ENCODE data around the gene ARHGEF6.

The ARHGEF6 gene

DNA sequence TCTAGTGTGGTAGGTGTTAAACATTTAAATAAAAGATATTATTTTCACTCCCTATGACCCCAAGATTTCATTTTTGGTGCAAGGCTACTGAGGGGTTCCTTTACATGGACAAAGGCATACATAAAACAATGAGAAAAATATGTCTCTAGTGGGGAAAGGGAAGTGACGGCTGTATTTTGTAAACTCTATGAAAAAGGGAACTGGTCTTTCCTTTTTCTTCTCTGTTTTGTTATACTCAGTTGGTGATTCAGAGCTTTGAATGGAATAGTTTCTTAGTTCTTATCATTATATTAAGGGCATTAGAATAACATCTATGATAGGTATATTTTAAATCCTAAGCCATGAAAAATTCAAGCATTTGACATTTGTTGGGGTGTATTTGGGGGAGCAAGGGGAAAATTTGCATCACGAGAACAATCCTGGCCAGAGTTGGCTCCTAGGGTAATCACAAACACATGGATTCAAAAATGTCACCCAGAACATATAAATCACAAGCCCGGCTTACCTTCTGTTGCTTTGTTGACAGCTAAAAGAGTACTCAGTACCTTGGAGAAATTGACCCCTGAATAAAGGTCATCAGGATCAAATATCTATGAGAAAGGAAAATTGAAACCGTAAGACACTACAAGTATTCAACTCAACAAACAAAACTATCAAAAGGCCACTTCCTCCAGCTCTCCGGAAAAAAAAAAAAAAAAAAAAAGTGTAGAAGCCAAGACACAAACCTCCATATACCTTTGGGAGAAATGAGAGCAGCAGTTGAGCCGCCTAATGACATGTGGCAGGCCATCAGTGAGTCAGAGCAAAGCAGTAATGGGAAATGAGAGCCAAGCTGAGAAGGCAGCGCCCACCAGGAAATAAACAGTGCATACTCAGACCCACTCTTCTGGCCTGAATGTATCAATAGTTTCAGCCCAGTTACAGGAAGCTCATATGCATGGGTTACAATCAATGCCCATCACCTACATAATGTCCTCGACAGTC, 33.4 kb downstream of the ARHGEF6 start:
- Mint-ChIP-seq H3K27me3 (no peaks in the 10 kb centered on the region), H3K36me3 (ENCODE audit: low read depth) (peaks cover 30% of the 10 kb centered on the region), H3K27ac (peak overlapping the region; percentile 90), H3K4me1 (peaks cover 99% of the 10 kb centered on the region), H3K4me3 (peak overlapping the region; percentile 66), H3K9me3 (no peaks in the 10 kb centered on the region)
- peak; percentile 82 for ATAC-seq
- peak; percentile 23 for DNase-seq

DNA sequence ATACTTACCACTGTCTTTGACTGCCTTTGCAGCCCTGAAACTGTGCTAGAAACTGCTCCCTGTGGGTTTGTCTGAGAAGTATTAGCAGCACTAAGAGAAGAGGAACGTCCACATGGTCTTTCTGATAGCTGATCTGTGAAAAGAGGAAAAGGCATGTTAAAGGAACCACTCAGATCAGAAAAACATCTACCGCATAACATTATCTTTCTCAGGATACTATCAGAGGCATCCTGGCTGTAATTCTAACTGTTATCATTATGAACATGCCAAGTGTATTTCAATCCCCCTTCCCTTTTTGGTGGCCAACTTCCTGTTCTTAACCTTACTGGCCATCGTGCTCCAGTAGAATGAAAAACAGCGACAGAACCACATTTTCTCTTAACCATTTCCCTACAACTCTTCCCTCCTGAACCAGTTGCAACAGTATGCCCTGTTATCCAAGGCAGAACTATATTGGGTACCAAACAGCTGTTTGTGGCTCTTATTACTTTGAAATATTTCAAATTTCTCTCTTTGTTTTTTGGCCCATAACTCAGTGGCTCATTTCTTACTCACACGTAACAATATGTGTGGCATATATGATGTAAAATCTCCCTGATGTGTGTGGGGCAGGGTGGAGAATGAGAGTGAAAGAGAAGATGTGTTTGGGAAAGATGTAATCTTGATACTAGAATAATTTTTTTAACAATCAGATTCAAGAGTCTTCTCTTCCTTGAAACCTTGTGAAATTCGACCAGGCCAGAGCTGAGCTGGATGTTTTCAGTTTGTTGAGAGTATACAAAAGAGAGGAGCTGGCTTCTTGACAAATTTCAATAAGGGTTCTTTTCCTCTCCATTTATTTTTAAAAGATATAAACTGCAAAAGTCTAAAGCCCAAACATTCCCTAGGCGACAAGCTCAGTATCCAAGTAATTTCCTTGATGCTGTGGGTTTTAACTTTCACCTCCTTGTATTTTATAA, 35.2 kb downstream of the ARHGEF6 start:
- Mint-ChIP-seq H3K27me3 (no peaks in the 10 kb centered on the region), H3K27ac (peak overlapping the region; percentile 90), H3K9me3 (no peaks in the 10 kb centered on the region), H3K36me3 (ENCODE audit: low read depth) (peaks cover 30% of the 10 kb centered on the region), H3K4me3 (peak overlapping the region; percentile 59), H3K4me1 (peaks cover 82% of the 10 kb centered on the region)
- DNase-seq (no peak), ATAC-seq (no peak)

DNA sequence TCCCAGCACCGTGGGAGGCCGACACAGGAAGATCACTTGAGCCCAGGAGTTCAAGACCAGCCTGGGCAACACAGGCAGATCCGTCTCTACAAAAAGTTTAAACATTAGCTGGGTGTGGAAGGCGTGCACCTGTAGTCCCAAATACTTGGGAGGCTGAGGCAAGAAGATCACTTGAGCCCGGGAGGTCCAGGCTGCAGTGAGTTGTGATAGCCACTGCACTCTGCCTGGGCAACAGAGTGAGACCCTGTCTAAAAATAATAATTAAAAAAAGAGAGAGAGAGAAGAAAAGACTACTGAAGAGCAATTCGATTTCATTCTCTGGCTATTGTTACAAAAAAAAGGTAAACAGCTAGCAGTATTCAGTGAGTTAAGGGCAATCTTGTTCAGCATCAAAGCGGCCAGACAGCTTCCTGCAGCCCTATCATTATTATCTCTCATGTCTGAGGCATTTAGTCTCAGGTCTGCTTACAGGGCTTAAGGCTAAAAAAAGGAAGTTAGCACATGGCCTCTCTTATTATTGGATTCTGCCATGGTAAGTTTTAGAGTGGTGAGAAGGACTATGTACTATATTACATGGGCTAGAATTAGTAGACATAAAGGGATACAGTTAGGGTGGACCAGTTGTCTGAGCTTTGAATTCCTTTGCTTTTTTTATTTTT, 37.9 kb downstream of the ARHGEF6 start:
- Mint-ChIP-seq H3K27me3 (no peaks in the 10 kb centered on the region), H3K4me3 (peak overlapping the region; percentile 45), H3K4me1 (peaks cover 64% of the 10 kb centered on the region), H3K27ac (peak overlapping the region; percentile 90), H3K36me3 (ENCODE audit: low read depth) (peaks cover 39% of the 10 kb centered on the region), H3K9me3 (no peaks in the 10 kb centered on the region)
- DNase-seq (no peak), ATAC-seq (no peak)

DNA sequence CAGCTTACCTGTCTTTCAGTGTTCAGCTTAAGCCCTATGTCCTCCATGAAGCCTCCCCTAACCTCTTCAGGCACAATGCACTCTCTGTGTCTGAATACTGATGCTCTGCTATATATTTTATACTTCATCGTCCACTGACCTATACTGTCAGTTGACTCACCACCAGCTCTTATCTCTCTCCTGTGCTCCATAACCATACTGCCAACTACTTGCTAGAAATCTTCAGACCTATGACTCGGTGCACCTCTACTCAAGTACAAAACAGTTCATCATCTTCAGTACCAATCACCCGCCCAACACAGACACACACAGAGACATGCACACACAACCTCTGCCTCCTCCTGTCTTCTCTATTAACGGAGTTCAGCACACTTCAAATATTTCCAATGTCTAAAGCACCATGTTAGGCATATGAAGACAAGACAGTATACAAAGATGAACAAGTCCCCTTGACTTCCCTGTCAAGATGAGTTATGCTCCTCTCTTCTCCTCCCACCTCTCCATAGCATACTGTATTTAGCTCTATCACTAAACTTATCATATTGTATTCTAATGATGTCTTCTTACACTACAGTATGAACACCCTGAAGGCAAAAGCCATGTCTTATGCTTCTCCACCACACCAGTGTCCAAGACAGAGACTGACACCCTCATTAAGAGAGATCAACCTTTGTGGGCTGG, 42.5 kb downstream of the ARHGEF6 start:
- Mint-ChIP-seq H3K4me3 (no peak overlapping the region), H3K4me1 (peaks cover 45% of the 10 kb centered on the region), H3K9me3 (no peaks in the 10 kb centered on the region), H3K36me3 (ENCODE audit: low read depth) (peaks cover 32% of the 10 kb centered on the region), H3K27me3 (no peaks in the 10 kb centered on the region), H3K27ac (no peak overlapping the region)
- no peak for DNase-seq
- ATAC-seq, result peak; percentile 66

DNA sequence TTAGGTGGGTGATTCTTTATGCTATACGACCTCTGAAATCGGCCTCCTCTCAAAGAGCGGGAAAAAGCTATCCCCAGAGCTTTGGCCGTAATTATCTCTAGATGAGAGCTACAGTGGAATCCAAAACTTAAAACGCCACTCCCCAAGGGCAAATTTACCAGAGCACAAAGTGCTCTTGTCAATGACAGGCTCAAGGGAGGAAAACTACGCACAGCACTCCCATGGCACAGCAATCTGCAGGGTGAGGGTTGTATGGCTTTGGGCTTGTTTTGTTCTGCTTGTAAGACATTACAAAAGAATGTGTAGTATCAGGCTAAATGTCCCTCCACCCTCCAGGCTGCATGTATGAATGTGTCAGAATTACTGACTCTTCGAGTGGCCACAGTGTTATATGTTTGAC, 44.0 kb downstream of the ARHGEF6 start:
- Mint-ChIP-seq H3K4me1 (peaks cover 43% of the 10 kb centered on the region), H3K27ac (no peak overlapping the region)

DNA sequence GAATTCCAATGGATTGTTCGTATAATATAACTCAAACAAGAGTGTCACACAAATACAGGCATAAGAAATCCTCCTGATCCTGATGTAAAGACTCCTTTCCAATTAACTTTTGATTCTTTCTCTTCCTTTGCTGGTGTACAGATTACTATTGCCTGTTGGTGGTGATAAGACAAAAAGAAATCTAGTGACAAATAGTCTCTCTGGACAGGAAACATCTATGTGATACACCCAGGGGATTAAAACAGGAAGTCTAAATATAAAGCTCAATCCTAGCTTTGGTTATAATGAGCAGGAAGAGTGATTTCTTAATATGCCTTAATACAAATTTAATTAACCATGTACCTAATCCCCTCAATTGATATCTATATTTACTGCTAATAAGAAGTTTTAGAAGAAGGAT, 45.1 kb downstream of the ARHGEF6 start:
- ATAC-seq, result no peak
- peaks cover 31% of the 10 kb centered on the region for H3K36me3 Mint-ChIP-seq (ENCODE audit: low read depth)
- no peaks in the 10 kb centered on the region for H3K9me3 Mint-ChIP-seq
- no peak for DNase-seq
- no peak overlapping the region for H3K4me3 Mint-ChIP-seq
- peaks cover 54% of the 10 kb centered on the region for H3K4me1 Mint-ChIP-seq
- no peaks in the 10 kb centered on the region for H3K27me3 Mint-ChIP-seq
- no peak overlapping the region for H3K27ac Mint-ChIP-seq

More for the DNA sequence above, 44.0 kb downstream of the ARHGEF6 start:
- DNase-seq, result no peak
- Mint-ChIP-seq H3K36me3 (ENCODE audit: low read depth) (peaks cover 24% of the 10 kb centered on the region), H3K4me3 (no peak overlapping the region), H3K9me3 (no peaks in the 10 kb centered on the region), H3K27me3 (no peaks in the 10 kb centered on the region)
- no peak for ATAC-seq

DNA sequence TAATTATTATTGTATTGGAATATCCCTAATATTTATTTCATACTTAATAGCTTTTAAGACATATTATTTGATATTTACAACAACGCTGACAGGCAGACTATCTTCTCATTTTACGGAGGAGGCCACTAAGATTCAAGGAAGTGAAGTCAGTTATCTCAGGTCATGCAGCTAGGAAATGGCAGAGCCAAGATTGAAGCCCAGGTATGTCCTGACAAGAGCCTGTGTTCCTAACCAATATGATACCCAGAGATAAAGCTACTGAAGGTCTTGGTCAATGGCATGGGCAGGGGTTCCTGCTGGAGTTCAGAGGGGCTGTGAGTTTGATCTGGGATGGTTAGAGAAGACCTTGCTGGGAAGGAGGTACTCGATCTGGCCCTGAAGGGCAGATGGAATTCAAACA, 47.1 kb downstream of the ARHGEF6 start:
- Mint-ChIP-seq H3K27me3 (no peaks in the 10 kb centered on the region), H3K36me3 (ENCODE audit: low read depth) (peaks cover 27% of the 10 kb centered on the region), H3K27ac (no peak overlapping the region), H3K9me3 (no peaks in the 10 kb centered on the region), H3K4me1 (peaks cover 59% of the 10 kb centered on the region), H3K4me3 (no peak overlapping the region)
- DNase-seq (no peak), ATAC-seq (no peak)

DNA sequence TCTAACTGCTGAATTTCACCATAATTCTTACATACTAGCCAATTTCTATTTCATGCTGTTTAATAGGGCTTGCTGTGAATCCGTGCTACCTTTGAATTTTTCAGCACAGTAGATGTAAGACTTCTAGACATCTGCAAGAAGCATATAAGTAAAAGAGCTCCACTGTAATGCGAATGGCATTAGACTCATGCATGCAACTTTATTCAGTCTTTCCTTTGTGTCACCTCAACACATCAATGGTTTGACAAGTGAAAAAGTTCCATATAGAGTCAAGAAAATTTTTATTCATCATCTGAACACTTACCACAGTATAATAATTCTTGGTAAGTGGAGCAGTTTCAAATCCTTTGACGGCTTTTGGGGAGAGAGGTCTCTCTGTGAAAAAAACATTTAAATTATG, 48.9 kb downstream of the ARHGEF6 start:
- ATAC-seq (peak; percentile 74), DNase-seq (no peak)
- Mint-ChIP-seq H3K27me3 (no peaks in the 10 kb centered on the region), H3K4me1 (peaks cover 65% of the 10 kb centered on the region), H3K27ac (peak overlapping the region; percentile 90), H3K9me3 (no peaks in the 10 kb centered on the region), H3K4me3 (peak overlapping the region; percentile 64), H3K36me3 (ENCODE audit: low read depth) (peaks cover 19% of the 10 kb centered on the region)

DNA sequence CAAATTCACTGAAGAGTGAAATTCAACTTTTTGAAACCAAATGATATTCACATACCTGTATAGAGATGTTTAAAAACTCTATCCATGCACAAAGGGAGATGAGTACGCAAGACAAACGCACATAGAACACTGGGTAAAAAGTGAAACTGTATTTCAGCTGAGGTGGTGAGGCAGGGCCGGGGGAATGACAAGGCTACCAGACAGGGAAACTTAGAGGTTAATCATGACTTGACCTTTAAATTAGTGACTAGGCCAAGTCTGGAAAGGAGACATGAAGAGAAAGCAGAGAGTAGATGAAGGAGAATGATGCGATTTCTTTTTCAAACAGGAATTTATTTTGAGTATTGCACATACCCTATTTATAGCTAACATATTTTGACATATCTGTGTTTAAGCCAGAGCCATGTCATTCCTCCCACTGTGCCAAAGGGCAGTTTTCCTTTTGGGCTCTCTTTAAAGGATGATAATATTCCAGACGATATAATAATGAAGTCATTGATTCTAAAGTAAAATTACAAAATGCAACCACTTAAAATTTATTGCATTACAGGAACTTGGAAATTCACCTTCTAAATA, 49.4 kb downstream of the ARHGEF6 start:
- H3K4me3 Mint-ChIP-seq, result peak overlapping the region; percentile 64
- H3K27me3 Mint-ChIP-seq, result no peaks in the 10 kb centered on the region
- H3K27ac Mint-ChIP-seq, result peak overlapping the region; percentile 90
- H3K36me3 Mint-ChIP-seq (ENCODE audit: low read depth), result peaks cover 18% of the 10 kb centered on the region
- ATAC-seq (peak; percentile 75), DNase-seq (no peak)
- H3K9me3 Mint-ChIP-seq, result no peaks in the 10 kb centered on the region
- peaks cover 63% of the 10 kb centered on the region for H3K4me1 Mint-ChIP-seq

DNA sequence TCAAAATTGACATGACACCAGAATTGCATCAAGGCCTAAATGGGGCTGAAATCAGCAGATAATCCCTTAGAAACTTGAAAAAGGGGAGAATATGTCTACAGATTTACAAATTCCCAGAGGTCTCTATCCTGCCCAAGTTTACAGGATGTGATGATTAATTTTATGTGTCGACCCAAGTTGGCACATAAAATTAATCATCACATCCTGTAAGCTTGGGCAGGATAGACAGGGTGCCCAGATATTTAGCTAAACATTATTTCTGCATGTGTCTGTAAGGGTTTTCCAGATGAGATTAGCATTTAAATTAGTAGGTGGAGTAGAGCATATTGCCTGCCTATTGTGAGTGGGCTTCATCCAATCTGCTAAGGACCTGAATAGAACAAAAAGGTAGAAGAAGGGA, 52.3 kb downstream of the ARHGEF6 start:
- Mint-ChIP-seq H3K36me3 (ENCODE audit: low read depth) (peaks cover 13% of the 10 kb centered on the region), H3K27me3 (no peaks in the 10 kb centered on the region), H3K4me3 (no peak overlapping the region), H3K4me1 (peaks cover 48% of the 10 kb centered on the region), H3K27ac (peak overlapping the region; percentile 77), H3K9me3 (no peaks in the 10 kb centered on the region)
- no peak for DNase-seq
- ATAC-seq, result no peak

DNA sequence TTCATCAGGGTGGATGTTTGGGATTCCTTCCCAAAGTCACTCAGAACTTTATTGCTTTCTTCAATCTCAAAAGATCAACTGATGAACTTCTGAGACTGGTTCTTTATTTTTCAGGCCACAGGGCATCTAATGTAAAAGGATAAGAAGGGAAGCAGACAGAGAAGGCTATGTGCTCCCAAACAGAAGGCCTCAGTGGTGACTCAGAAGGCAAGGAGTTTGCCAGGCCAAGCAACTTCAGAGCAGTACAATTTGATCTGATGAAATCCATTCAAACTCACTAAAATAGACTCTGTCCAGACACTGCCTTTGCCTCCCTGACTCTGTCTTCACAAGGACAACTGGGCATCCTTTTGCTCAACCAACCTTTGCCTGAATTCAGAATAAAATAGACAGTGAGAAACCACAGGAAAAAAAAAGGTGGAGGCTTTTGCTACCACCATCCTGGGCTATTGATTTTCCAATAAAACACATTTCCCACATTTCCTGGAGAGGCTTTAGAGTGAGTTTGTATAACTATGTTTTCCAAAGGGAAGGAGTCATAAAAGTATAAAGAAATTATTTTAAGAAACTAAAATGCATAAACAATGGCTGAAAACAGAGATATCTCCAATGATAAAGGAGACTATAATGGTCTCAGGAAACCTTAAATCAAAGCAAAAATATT, 55.2 kb downstream of the ARHGEF6 start:
- ATAC-seq (no peak), DNase-seq (no peak)
- no peaks in the 10 kb centered on the region for H3K27me3 Mint-ChIP-seq

DNA sequence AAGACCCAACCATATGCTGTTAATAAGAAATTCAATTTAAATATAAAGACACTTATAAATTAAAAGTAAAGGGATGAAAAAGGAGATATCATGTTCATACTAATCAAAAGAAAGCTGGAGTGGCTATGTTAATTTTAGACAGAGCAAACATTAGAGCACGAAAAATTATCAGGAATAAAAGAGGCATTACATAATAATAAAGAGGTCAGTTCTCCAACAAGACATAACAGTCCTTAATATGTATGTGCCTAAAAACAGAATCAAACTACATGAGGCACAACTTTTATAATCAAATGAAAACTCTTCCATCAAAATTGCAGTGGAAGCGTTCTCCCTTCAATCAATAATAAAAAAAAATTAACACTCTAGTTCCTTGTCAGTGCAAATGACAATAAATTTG, 62.6 kb downstream of the ARHGEF6 start:
- Mint-ChIP-seq H3K4me3 (no peak overlapping the region), H3K27ac (no peak overlapping the region)
- no peak for ATAC-seq

More for the DNA sequence above, 55.2 kb downstream of the ARHGEF6 start:
- no peak overlapping the region for H3K4me3 Mint-ChIP-seq
- H3K27ac Mint-ChIP-seq, result no peak overlapping the region
- H3K9me3 Mint-ChIP-seq, result peaks cover 5% of the 10 kb centered on the region
- H3K36me3 Mint-ChIP-seq (ENCODE audit: low read depth), result peaks cover 27% of the 10 kb centered on the region
- peaks cover 32% of the 10 kb centered on the region for H3K4me1 Mint-ChIP-seq

More for the DNA sequence above, 62.6 kb downstream of the ARHGEF6 start:
- H3K4me1 Mint-ChIP-seq, result peaks cover 43% of the 10 kb centered on the region
- peaks cover 21% of the 10 kb centered on the region for H3K36me3 Mint-ChIP-seq (ENCODE audit: low read depth)
- H3K9me3 Mint-ChIP-seq, result peaks cover 5% of the 10 kb centered on the region
- H3K27me3 Mint-ChIP-seq, result no peaks in the 10 kb centered on the region
- DNase-seq, result no peak

Measured in activated naive CD8-positive, alpha-beta T cell treated with anti-CD3 and anti-CD28 coated beads, Interleukin-2, amount 50 U/mL, for 24 hours (primary cell).